ENCODE measurements around the gene PCLO.

- TF ChIP-seq MYC (IDR thresholded peaks at IDR 0.05; ENCODE audit: borderline replicate concordance, low read length) (no peak), PHF8 (IDR thresholded peaks at IDR 0.05; ENCODE audit: borderline replicate concordance, low read depth) (no peak), USF2 (IDR thresholded peaks at IDR 0.05) (no peak), CHD2 (IDR thresholded peaks at IDR 0.05; ENCODE audit: low read length, partially characterized antibody) (no peak), EP300 (IDR thresholded peaks at IDR 0.05) (no peak), CTCF (IDR thresholded peaks at IDR 0.05) (no peak), GATA3 (IDR thresholded peaks at IDR 0.05; ENCODE audit: borderline replicate concordance) (no peak), RAD21 (conservative IDR thresholded peaks at IDR 0.05 in 1 of 2, IDR thresholded peaks at IDR 0.05 in 1 of 2) (no peak), HMGXB4 (CRISPR knock-in tag; IDR thresholded peaks at IDR 0.05; ENCODE audit: borderline replicate concordance) (no peak), REST (IDR thresholded peaks at IDR 0.05) (no peak), POLR2A (IDR thresholded peaks at IDR 0.05; ENCODE audit: low read length) (no peak), CEBPB (IDR thresholded peaks at IDR 0.05) (no peak), HOXA7 (CRISPR knock-in tag; IDR thresholded peaks at IDR 0.05) (no peak)
These were observed 276.4 kb downstream of the PCLO start for GRCh38 chr7:82886324-82886723.

Data from A549 (cell line).